DMS114 treated with DMSO at 0.1 percent for 48 hours (cell line): ENCODE measurements around the gene SHBG.
A peak's percentile ranks its signal among the peaks of the same experiment; 100 is the strongest.

ENCODE experiments used
- DNase-seq: peaks from one replicate; lab custom pipeline; 2025; ENCODE audit not compliant: unreplicated experiment; lab: John Stamatoyannopoulos, UW

Gene SHBG

GRCh38 chr17:7646457-7646856 is 16.5 kb downstream of the SHBG start:
- no peak for DNase-seq

DNA sequence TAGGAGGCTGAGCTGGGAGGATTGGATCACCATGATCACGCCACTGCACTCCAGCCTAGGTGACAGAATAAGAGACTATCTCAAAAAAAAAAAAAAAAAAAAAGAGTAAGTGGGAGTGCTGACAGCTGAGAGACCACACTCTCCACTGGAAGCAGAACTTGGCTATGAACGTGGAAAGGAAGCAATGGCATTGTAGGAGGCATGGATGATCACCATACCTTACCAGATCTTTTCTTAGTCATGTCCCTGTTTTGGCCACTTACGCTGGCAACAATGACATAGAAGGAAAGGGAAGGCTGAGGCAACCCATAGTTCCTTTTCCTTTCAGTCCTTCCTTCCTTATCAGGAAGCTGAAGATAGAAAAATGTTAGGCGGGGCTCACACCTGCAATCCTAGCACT is 17.1 kb downstream of the SHBG start:
- DNase-seq = no peak

- peak; percentile 27 for DNase-seq
These were observed 20.7 kb downstream of the SHBG start, which contains the start of gene ATP1B2 for GRCh38 chr17:7650509-7651096. Gene ATP1B2, plus strand, starts transcription at chr17:7650926. Its CDS starts 593 bp downstream, at chr17:7651519.

DNA sequence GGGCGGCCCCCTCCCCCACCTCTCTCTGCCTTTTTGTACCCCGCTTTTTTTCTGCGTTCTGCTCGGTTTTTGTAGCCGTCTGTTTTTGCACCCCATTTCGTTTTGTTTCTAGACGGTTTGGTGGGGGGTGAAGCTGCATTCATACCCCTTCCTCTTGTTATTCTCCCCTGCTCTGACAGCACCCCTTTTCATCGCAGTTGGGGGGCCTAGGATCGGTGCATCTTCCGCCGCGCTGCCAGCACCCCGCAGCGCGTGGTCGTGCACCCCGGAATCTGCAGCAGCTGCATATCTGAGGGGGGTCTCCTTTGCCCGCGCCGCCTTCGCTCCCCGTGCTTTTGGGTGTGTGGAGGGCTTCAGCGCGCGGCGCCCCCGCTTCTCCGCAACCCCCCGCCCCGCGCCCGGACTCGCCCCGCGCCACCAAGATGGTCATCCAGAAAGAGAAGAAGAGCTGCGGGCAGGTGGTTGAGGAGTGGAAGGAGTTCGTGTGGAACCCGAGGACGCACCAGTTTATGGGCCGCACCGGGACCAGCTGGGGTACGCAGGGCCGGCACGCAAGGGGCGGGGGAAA is 21.2 kb downstream of the SHBG start:
- no peak for DNase-seq

GRCh38 chr17:7651665-7652387 is 21.9 kb downstream of the SHBG start:
- DNase-seq = no peak

- no peak for DNase-seq
These were observed 22.7 kb downstream of the SHBG start for GRCh38 chr17:7652388-7653356.

- no peak for DNase-seq
These were observed 25.1 kb downstream of the SHBG start for GRCh38 chr17:7654832-7655540.

GRCh38 chr17:7655541-7655840 is 25.6 kb downstream of the SHBG start:
- no peak for DNase-seq

DNA sequence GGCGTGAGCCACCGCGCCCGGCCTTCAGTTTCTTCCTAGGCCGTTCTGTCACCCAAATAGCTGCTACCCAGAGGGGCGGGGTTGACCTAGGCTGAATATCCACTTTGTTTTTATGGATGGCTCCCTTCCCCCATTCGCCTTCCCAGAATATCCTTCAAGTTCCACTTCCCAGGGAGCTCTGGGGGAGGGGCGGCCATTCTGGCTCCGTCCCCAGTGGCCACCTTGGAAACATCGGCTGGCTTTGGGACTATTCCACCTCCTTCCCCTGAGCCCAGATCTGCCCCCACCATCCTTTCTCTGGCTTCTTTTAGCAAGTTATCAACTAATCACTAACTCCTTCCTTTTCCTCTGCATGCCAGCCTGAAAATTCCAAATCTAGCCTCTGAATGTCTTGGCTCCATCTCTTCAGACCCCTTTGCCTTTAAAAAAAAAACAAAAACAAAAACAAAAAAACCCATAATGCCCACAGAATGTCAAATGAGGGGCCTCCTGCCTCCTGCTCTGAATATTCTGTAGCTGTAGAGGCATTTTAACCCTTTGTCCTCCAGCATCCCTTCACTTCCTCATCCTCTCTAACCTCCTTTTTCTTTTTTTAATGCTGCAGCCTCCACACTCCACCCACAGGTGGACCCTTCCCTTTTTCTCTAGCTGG is 27.1 kb downstream of the SHBG start:
- no peak for DNase-seq

GRCh38 chr17:7667656-7668406 is 37.9 kb downstream of the SHBG start:
- DNase-seq = no peak

- no peak for DNase-seq
These were observed 38.5 kb downstream of the SHBG start for GRCh38 chr17:7668482-7668881.

- no peak for DNase-seq
These were observed 43.3 kb downstream of the SHBG start for GRCh38 chr17:7673239-7673638.

GRCh38 chr17:7674934-7675333 is 45.0 kb downstream of the SHBG start:
- no peak for DNase-seq

DNA sequence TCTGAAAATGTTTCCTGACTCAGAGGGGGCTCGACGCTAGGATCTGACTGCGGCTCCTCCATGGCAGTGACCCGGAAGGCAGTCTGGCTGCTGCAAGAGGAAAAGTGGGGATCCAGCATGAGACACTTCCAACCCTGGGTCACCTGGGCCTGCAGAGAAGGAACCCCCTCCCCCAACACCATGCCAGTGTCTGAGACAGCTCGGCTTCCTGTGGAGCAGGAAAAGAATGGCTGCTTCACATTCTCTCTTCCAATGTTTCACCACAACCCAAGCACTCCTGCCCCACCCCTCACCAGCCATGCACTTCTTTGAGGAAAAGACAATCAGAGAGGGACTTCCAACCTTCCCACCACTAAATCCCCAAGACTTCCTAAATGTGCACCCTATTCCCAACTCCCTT is 46.6 kb downstream of the SHBG start:
- DNase-seq = no peak

GRCh38 chr17:7677388-7678067 is 47.6 kb downstream of the SHBG start:
- DNase-seq = no peak
